H1 (cell line): ENCODE measurements around the gene GAB2. TPM values are rescaled to one million over a fixed set of nuclear protein-coding genes. Genes with fewer than 3 reads are reported as not detected.

Source experiments
- ATF2 ChIP-seq: IDR thresholded peaks from 2 replicates; pipeline ENCODE4 v1.6.1; 2012; ENCODE audit warnings: low read length, inconsistent platforms
- CHD2 ChIP-seq: IDR thresholded peaks from 2 replicates; pipeline ENCODE4 v1.6.1; 2012; ENCODE audit warnings: low read length, improper control_type of control experiment
- CHD7 ChIP-seq: fragments of 300-600 bp; sonication (generic); IDR thresholded peaks from 2 replicates; pipeline ENCODE4 v1.7.1; 2012; ENCODE audit warnings: low read length, moderate library complexity, mild to moderate bottlenecking, inconsistent platforms; ENCODE audit not compliant: insufficient replicate concordance
- GABPA ChIP-seq: IDR thresholded peaks from 2 replicates; pipeline ENCODE4 v1.6.1; 2011; ENCODE audit warnings: mild to moderate bottlenecking, low read length, moderate library complexity, borderline replicate concordance; ENCODE audit not compliant: insufficient read depth
- MAFK ChIP-seq: IDR thresholded peaks from 2 replicates; pipeline ENCODE4 v1.6.1; 2012; ENCODE audit warnings: low read depth, mild to moderate bottlenecking, improper control_type of control experiment, low read length
- POLR2A ChIP-seq, 2 experiments: IDR thresholded peaks; 1 replicate in 1 of 2; 2 replicates in 1 of 2; pipeline ENCODE4 v1.6.1; 2011; ENCODE audit warnings: low read depth in 2 of 2, low read length in 2 of 2, mild to moderate bottlenecking in 2 of 2; ENCODE audit errors: control extremely low read depth in 1 of 2
- SAP30 ChIP-seq: fragments of 300-600 bp; sonication (generic); IDR thresholded peaks from 2 replicates; pipeline ENCODE4 v1.7.1; 2012; ENCODE audit warnings: low read length, moderate library complexity, mild to moderate bottlenecking, inconsistent platforms; ENCODE audit not compliant: insufficient read depth, insufficient replicate concordance
- USF2 ChIP-seq: IDR thresholded peaks from 2 replicates; pipeline ENCODE4 v1.6.1; 2011; ENCODE audit warnings: low read length, improper control_type of control experiment
- polyA plus RNA-seq, 7 experiments: library from polyadenylated mRNA; depleted of rRNA in 3 of 7; stranded (reverse) in 5 of 7; unstranded in 2 of 7; fragments of >200 nt in 5 of 7; fragments of 200-250 nt in 2 of 7; gene quantifications; 1 replicate in 5 of 7; 2 replicates in 1 of 7; 4 replicates in 1 of 7; pipeline versions ENCODE4 v1.2.1 to v1.2.3, GENCODE V29; 2011 to 2013; ENCODE audit warnings: missing spikeins in 2 of 7, mixed read lengths in 2 of 7
- total RNA-seq: library from RNA; stranded (reverse); fragmentation: NEBNext Ultra II Directional; extraction: Animal tissue kit (Norgen Biotek cat#: 25700); gene quantifications from 2 replicates; pipeline ENCODE4 v1.2.1, GENCODE V29; 2021

Gene GAB2
- total and polyA plus RNA-seq, 2 of the 8 experiments (the other 6 are each of a cell fraction or from before 2014, with no cell fraction given) = 6.3 to 14.0 TPM

GRCh38 chr11:78216021-78216420, 201.6 kb downstream of the GAB2 start (continued):
- TF ChIP-seq CHD7 (no peak), MAFK (no peak), ATF2 (no peak), GABPA (no peak), SAP30 (no peak), USF2 (no peak), POLR2A (IDR thresholded peaks at IDR 0.05; ENCODE audit: control extremely low read depth in 1 of 2, low read depth in 2 of 2, low read length in 2 of 2) (no peak), CHD2 (no peak)
